ENCODE data around the gene FOXE3.
A peak's percentile ranks its signal among the peaks of the same experiment; 100 is the strongest.

FOXE3 gene

DNA sequence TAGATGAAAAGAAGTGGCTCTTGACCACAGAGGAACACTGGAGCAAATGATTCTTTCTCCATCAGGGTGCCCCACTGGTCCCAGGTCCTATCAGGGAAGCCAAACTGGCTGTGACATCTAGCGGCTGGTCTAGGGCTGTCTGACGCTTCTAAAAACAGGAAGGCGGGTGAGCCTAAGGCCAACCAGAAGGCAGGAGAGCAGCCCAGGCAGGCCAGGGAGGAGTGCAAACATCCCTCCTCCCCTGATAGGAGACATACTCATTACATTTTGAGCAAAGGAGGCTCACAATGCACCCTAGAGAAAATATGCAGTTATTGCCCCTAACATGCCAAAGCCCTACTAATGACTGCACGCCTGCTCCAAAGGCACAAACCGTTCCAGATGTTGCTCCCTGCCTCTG, 10.4 kb upstream of the FOXE3 start:
- no peak for DNase-seq (ENCODE audit: low read depth in 2 of 2)

DNA sequence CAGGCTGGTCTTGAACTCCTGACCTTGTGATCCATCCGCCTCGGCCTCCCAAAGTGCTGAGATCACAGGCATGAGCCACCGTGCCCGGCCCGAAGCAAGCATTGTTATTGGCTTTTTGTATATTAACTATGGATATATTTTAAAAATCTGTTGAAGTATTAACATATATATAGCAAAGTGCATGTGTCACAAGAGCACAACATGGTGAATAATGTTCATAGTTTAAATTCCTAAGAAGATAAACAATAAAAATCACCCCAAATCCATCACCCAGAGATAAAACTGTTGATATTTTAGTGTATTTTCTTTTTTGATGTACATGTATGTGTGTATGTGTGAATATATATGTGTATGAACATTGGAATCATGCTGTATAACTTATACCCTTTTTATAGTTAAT, 9.1 kb upstream of the FOXE3 start:
- DNase-seq (ENCODE audit: low read depth in 2 of 2): no peak

DNA sequence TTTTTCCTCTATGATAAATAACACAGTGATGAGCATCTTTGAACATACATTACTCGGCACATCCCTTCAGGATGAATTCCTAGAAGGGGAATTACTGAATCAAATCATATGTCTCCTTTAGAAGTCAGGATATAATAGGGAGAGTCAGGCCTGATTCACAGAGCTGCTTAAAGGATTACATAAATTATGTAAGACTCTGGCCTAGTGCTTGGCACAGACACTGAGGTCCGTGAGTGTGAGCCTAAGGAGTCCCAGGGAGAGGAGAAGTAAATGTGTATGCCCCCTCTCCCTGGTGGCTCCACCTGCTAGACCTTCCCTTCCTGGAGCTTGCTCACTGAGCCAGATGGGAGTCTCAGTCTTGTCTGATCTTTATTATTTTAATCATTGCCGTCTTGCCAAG, 8.6 kb upstream of the FOXE3 start:
- no peak for DNase-seq (ENCODE audit: low read depth in 2 of 2)

DNA sequence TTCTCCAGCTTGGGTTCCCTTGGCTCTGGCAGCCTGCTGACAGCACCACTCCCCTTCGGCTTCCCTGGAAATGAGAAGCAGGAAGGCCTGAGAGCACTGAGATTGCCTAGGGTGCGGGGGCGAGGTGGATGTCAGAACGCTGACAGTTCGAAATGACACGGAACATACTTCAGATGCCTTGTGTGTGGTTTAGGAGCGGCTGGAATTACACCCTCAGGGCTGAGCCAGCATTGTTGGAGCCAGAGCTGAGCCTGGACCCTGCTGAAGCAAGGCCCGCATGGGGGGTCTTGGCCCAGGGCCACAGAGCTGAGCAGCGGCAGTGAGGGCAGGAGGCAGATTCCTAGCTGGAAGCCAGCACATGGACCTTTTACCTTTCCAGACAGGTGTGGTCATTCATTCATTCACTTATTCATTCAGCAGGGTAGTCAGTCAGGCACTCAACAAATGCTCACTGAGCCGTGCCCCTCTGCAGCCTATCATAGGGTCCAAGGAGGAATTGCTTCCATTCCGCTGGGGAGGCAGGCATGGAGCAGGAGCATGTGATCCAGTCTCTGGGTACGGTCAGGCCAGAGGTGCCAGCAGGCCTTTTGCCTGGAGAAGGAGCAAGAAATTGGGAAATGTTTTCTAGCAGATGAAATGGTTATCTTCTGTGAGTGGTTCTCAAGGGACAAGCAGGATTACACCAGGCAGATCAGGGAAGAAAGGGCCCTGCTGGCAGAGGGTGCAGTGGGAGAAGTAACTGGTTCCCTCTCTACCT, 6.6 kb upstream of the FOXE3 start:
- DNase-seq (ENCODE audit: low read depth in 2 of 2): no peak

DNA sequence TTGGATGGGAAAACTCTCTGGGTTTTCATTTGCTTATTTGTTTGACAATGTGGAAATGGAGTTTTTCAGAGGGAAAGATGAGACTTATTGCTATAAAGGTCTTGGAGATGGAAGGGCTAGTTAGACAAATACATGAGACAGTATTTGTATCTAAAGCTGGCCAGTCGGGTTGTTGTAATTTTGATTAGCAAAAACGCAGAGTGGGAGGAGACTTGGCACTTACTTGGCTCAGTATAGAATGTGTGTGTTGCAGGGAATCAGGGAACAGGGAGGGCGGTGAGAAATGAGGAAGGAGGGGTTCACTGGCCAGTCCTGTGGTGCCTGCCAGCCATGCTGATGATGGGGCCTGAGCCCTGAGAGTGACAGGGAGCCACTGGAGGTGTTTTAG, 6.0 kb upstream of the FOXE3 start:
- DNase-seq (ENCODE audit: low read depth in 2 of 2): no peak

DNA sequence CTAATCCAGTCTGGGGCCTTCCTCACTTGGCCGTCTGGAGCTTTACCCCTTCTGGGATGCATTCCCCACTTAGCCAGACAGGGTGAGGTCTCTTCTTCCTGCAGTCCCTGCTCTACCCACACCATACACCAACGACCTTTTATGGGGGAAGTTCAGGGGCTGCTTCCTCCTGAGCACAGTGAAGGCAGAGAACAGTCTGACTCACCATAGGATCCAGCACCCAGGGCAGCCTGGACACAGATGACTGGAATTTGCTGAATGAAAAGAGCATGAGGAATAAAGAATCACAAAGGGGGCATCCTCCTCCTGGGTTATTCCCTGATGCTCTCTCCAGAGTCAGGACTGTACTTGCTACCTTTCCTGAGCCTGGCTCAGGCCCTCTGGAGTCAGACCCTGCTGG, 4.6 kb upstream of the FOXE3 start:
- no peak for DNase-seq (ENCODE audit: low read depth in 2 of 2)

DNA sequence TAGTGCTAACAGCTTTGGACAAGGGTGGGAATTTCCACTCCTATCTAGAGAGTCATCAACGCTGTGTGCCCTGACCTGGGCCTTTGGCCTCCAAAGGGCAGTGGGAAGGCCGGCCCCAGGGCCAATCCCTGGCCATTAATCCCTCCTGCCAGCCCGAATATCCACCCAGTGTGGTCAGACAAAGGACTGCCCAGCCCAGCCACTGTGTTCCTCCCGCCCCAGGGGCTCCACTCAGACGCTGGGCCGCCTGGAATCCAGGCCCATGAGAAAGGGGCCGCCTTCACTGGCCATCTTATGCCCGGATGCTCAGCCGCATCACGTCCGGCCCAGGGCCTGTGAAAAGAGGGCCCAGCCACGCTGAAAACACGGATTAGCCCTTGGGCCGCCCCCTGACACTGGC, 3.6 kb upstream of the FOXE3 start:
- DNase-seq (ENCODE audit: low read depth in 2 of 2): no peak

DNA sequence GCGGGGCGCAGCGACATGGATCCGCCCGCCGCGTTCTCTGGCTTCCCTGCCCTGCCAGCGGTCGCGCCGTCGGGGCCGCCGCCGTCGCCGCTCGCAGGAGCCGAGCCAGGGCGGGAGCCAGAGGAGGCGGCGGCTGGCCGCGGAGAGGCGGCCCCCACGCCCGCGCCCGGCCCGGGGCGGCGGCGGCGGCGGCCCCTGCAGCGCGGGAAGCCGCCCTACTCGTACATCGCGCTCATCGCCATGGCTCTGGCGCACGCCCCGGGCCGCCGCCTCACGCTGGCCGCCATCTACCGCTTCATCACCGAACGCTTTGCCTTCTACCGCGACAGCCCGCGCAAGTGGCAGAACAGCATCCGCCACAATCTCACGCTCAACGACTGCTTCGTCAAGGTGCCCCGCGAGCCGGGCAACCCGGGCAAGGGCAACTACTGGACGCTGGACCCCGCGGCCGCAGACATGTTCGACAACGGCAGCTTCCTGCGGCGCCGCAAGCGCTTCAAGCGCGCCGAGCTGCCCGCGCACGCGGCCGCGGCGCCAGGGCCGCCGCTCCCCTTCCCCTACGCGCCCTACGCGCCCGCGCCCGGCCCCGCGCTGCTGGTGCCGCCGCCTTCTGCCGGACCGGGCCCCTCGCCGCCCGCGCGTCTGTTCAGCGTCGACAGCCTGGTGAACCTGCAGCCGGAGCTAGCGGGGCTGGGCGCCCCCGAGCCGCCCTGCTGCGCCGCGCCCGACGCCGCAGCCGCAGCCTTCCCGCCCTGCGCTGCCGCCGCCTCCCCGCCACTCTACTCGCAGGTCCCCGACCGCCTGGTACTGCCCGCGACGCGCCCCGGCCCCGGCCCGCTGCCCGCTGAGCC, 459 bp downstream of the FOXE3 start:
- DNase-seq (ENCODE audit: low read depth in 2 of 2): no peak

DNA sequence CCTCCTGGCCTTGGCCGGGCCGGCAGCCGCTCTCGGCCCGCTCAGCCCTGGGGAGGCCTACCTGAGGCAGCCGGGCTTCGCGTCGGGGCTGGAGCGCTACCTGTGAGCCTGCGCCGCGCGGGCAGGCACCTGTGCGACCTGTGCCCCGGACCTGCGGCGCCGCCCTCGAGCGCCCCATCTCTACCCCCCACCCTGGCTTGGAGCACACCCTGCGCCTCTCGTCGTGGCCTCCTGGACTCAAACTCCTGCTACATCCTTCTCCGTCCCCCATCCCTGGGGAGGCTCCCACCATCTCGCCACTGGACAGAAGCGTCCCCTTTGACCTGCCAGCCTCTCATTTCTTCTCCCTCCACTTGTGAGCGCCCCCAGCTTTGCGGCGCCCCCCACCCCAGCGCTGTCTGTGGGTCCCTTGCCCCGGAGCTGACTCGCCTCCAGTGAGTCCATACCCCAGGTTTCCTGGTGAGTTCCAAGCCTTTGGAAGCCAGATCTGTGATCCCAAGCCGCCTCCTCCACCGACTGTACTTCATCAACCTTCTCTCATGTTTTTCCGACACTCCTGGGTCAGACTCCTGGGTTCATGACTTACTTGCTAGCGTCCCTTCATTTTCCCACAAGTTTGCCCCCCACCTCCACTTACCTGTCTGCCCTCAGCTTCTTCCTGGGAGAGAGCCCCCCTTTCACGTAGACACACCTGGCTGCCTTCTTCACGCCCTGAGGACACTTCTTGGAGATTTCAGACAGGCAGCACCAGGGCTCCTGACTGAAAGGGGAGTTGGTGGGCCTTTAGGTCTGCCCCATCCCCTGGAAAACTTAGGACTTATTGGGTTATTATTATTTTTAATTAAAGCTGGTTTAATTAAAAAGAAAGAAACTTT, 1.3 kb downstream of the FOXE3 start:
- no peak for DNase-seq (ENCODE audit: low read depth in 2 of 2)

DNA sequence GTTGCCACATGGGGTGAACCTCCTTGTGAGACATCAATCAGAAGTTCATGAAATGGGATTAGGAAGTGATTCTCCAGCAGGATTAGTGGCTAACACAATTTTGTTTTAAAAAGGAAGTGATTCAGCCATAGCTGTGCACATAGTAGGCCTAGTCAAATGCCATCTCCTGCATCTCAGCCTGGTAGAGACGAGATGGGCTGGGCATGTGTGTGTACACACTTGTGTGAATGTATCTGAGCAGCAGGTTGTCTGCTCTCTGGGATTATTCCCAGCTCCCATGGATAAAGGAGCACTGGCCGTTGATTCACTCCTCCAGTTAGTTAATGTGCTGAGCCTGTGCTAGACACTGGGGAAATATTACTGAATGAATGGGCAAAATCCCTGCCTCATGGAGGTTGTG, 2.0 kb downstream of the FOXE3 start:
- no peak for DNase-seq (ENCODE audit: low read depth in 2 of 2)

DNA sequence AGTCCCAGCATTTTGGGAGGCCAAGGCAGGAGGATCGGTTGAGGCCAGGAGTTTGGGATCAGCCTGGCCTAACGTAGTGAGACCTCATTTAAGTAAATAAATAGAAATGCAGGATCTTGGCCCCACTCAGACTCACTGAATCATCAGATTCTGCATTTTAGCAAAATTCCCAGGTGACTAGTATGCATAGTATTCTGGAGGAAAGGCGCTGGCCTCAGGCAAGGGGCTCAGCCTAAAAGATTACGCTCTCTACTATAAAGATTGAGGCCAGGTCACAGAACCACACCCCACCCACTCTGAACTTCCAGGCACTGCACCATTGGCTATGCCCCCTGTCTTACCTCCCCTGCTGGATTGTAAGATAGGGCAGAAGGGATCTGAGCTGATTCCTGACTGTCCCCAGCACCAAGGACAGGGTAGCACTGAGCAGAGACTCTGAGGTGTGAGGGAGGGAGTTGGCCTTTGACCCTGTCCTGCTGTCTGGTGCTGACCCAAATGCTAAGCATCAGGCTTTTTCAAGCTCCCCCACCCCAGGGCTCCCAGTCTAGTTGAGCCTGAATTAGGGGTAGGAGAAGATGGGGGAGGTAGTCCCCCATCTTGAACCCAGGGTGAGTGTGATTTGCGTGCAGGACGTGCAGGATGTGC, 2.7 kb downstream of the FOXE3 start:
- no peak for DNase-seq (ENCODE audit: low read depth in 2 of 2)

DNA sequence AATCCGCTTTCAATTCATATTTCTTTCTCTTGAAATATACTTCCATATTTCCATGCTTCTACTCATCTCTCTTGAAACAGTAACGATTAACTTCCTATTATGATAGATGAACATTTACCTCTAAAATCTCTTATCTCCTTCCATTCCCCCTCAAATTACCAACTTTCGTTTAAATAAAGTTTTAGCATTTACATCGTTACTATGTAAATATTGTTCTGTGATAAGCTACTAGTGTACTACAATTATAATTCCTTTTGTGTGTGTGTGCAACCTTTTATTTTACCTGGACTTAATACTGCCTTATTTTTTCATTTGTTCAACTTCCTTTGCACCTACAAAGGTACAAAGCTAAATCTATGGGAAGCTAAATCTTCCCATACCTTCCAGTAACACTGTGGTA, 4.5 kb downstream of the FOXE3 start:
- DNase-seq (ENCODE audit: low read depth in 2 of 2): no peak

DNA sequence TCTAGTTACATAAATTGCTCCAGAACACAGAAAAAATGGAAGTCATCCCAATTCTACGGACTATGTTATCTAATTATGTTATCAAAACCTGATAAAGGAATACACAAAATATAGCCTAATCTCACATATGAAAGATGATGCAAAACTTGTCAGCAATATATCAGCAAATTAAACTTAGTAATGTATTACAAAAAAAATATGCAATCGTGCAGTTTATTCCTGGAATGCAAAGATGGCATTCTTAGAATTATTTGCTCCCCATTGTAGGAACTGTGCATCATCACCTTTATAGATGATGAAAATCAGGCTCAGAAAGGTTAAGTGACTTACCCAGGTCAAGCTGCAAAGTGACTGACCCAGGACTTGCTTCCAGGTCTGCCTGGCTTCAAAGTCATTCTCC, 7.8 kb downstream of the FOXE3 start:
- DNase-seq (ENCODE audit: low read depth in 2 of 2): no peak

DNA sequence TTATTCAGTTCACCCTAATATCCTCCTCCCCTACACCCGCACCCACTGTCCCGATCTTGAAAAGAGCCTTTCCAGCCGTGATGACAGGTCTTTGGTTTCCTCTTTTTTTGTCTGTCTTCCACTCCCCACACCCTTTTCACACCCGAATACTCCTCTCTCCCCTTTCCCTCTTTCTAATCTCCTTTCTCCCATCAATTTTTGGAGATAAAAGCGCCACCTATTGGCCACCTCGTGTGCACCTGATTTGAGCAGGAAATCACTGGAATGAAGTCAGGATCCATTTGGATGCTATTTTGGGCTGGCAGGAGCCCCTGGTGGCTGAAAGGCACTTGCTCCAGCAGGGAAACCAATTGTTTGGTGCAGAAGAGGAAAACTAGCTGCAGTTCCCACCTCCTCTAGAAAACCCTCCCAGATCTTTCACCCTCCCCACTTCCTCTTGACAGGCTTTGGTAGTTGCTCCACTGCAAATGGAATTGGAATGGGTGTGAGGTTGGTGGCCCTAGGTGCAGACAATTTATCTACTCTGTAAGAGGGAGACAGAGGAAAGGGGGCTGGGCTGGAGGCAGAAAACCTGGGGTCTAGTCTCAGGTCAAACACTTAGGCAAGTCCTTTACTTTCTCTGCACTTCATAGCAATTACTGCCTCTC, 8.4 kb downstream of the FOXE3 start:
- DNase-seq (ENCODE audit: low read depth in 2 of 2): no peak

DNA sequence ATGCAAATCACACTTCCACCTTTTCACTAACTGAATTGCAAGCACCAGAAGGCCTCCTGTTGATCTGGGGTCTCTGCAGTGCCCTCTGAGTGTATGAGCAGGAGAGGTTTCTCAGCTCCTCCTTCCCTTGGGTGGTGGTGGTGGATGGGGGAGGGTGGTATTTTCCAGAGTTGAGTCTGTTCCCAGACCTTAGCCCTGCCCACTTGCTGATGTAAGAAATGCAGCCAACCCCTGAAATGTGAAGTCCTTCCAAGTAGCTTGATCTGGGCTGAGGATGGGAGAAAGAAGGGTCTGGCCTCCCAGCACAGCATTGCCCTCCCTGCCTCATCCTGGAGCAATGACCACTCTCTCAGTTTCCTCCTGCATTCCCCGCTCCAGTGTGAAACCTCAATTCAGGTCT, 15.4 kb downstream of the FOXE3 start:
- no peak for DNase-seq (ENCODE audit: low read depth in 2 of 2)

DNA sequence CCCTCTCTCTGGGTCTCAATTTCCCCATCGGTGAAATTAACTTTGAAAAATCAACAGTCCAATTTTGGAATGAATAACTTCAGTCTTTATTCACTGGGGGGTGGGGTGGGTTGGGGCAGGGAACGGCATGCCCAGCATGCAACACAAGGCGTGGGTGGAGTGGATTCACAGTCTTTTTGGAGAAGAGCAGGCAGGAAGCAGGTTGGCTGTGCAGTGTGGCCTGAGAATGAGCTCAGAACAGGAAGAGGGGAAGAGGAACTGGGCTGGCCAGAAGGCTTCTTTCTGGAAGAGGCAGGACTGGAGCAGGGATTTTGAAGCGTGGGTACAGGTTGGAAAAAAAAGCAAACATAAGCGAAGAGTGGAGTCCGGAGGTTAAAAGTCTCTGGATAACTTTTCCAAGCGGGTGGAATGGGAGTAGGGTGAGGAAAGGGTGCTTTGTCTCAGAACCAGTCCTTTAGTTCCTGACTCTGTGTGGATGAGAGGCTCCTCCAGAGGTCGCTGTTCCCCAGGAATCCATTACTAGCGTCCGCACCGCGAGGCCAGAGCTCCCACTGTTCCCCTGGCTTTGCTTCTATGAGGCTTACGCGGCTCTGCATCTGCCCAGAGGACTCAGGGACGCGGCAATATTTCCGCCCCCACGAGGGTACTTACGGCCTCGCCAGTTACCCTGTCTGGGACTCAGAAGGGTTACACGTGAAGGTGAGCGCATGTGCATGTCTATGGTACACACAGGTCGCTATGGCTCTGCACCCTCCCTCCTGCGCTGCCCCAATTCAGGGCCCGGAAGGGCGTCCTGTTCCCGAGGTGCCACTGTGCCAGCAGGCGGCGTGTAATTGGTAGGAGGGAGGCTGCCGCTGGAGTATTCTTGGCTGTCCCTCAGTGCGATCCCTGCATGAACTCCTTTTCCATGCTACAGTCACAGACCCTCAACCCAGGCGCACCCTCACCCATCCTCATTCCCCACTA, 16.3 kb downstream of the FOXE3 start:
- DNase-seq (ENCODE audit: low read depth in 2 of 2): peak in 1 of 2 donors; percentile 13

DNA sequence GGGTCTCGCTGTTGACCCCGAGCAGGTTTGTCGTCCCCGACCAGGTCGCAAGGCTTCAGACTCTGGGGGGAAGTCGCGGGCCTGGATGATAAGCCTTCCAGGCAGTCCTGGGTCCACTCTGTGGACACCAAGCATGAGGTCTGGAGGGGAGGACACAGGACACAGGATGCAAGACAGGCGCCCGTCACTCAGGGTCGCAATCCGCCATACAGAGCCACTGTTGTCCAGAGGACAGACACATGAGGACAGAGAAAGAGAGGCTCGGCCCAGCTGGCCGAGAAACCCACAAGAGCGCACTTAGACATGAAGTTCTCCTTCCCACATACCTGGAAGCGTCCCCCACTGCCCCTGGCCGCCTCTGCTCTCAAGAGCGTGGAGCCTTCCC, 16.9 kb downstream of the FOXE3 start:
- no peak for DNase-seq (ENCODE audit: low read depth in 2 of 2)

DNA sequence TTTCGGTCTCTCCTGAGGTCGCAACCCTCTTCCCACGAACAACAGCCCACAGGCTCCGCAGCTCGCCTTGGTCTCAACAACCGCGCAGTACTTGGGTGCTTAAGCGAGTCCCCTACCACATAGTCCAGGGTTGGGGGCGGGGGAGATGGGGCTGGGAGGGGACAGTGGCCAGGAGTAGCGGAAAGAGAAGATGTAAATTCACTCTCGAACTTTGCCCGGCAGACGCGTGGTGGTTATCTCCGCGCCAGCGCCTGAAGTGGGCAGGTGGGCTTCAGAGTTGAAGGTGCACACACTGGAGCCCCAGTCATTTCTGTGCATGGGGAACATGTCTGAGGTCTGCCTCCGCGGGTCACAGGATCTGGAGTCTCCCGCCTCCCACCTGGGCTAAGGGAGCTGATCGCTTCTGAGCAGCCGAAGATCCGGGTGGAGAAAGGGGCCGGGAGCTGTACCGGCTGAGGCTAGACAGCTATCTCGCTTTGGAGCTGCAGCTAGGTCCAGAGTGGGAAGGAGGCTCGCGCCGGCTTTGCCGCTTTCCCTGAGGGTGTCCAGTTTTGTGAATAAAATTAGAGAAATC, 17.5 kb downstream of the FOXE3 start:
- DNase-seq (ENCODE audit: low read depth in 2 of 2): no peak

DNA sequence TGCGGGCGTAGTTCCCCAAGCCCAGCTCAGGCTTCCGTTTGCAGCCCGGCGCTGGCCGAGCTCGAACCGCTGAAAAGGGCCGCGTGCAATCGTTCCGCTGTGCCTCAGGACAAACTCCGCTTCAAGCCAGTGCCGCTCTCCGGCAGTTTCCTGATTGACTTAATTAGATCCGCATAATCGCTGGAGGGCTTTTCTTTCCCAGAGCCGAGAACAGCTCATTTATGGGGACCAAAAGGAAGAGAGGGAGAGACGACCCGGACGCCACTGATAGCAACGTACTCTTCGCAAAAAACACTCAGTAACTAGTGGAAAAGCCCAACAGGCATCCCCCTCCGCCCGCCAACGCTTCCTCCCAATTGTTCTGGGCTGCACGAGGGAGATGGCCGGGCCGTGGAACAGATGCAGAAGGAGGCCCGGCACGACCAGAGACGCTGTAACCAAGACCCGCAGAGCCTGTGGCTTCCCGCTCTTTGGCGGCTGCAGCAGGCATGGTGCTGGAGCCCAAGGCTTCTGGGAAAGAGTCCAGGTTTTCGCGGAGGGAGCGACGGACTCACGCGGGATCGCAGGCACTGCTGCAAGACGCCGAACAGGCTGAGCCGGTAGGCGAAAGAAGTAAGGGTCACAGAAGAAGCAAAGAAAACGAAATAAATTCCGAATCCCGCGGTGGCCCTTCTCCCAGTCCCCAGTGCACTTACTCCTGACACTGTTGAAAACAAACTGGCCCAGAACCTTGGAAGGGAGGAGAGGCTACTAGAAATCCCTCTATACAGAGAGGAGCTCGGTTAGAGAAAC, 18.2 kb downstream of the FOXE3 start:
- no peak for DNase-seq (ENCODE audit: low read depth in 2 of 2)
